Neural cell (in vitro differentiated cells): ENCODE data around the gene EP400. TPM values are rescaled to one million over a fixed set of nuclear protein-coding genes. Genes with fewer than 3 reads are reported as not detected.

Experiments used
- H2AFZ ChIP-seq: fragments of 200-600, 300-800 bp; sonication (generic), shearing (Covaris generic); 2 replicates; pipeline ENCODE4 v1.6.0; 2014; ENCODE audit warnings: low read depth, mild to moderate bottlenecking, antibody characterized with exemption, low read length, moderate library complexity
- H3F3A ChIP-seq: fragments of 200-600 bp; shearing (Covaris generic); 2 replicates; pipeline ENCODE4 v1.6.1; 2016; ENCODE audit warnings: mild to moderate bottlenecking, moderate library complexity, mixed read lengths, antibody characterized with exemption, low read length; ENCODE audit not compliant: insufficient read depth, poor library complexity, severe bottlenecking
- H3K27ac ChIP-seq: fragments of 200-600, 300-800 bp; sonication (generic), shearing (Covaris generic); 2 replicates; pipeline ENCODE4 v1.5.1; 2014; ENCODE audit warnings: mild to moderate bottlenecking, low read length, moderate library complexity
- H3K27me3 ChIP-seq: fragments of 300-800, 200-600 bp; sonication (generic), shearing (Covaris generic); 2 replicates; pipeline ENCODE4 v1.6.0; 2014; ENCODE audit warnings: mild to moderate bottlenecking, low read depth, low read length, moderate library complexity; ENCODE audit not compliant: insufficient read depth
- H3K36me3 ChIP-seq: fragments of 300-800, 200-600 bp; sonication (generic), shearing (Covaris generic); 2 replicates; pipeline ENCODE4 v1.5.1; 2014; ENCODE audit warnings: mild to moderate bottlenecking, antibody characterized with exemption, low read length, moderate library complexity; ENCODE audit not compliant: insufficient read depth
- H3K4me2 ChIP-seq: fragments of 300-800, 200-600 bp; sonication (generic), shearing (Covaris generic); 2 replicates; pipeline ENCODE4 v1.6.0; 2014; ENCODE audit warnings: mild to moderate bottlenecking, low read length
- H3K4me3 ChIP-seq: fragments of 300-800, 200-600 bp; sonication (generic), shearing (Covaris generic); 2 replicates; pipeline ENCODE4 v1.5.1; 2014; ENCODE audit warnings: mild to moderate bottlenecking, low read length, moderate library complexity
- H3K79me2 ChIP-seq: fragments of 200-600 bp; shearing (Covaris generic); replicated peaks from 2 replicates; pipeline ENCODE4 v1.6.0; 2014; ENCODE audit warnings: mild to moderate bottlenecking, low read length, moderate library complexity; ENCODE audit not compliant: insufficient read depth
- H3K9ac ChIP-seq: fragments of 300-800, 200-600 bp; sonication (generic), shearing (Covaris generic); 2 replicates; pipeline ENCODE4 v1.6.1; 2016; ENCODE audit warnings: mild to moderate bottlenecking, low read length, mixed read lengths
- H3K9me2 ChIP-seq: fragments of 200-600 bp; shearing (Covaris generic); 2 replicates; pipeline ENCODE4 v1.6.1; 2016; ENCODE audit warnings: mild to moderate bottlenecking, low read length, mixed read lengths; ENCODE audit not compliant: insufficient read depth
- H3K9me3 ChIP-seq: fragments of 200-600, 300-800 bp; sonication (generic), shearing (Covaris generic); 2 replicates; pipeline ENCODE4 v1.6.1; 2016; ENCODE audit warnings: mild to moderate bottlenecking, mixed run types, low read length, moderate library complexity, mixed read lengths
- H4K20me1 ChIP-seq: fragments of 200-600 bp; shearing (Covaris generic); 2 replicates; pipeline ENCODE4 v1.6.1; 2016; ENCODE audit warnings: mild to moderate bottlenecking, mixed run types; ENCODE audit not compliant: insufficient read depth
- CTCF ChIP-seq: fragments of 450-650 bp; IDR thresholded peaks from 2 replicates; pipeline ENCODE4 v1.5.1; 2014; ENCODE audit warnings: antibody characterized with exemption, mild to moderate bottlenecking, moderate library complexity; ENCODE audit not compliant: poor library complexity, severe bottlenecking
- EP300 ChIP-seq: fragments of 450-650 bp; conservative IDR thresholded peaks from 2 replicates; pipeline ENCODE4 v1.6.1; 2014; ENCODE audit warnings: antibody characterized with exemption, mild to moderate bottlenecking, moderate library complexity; ENCODE audit not compliant: poor library complexity, severe bottlenecking
- EZH2 ChIP-seq: fragments of 200-600, 300-800 bp; shearing (Covaris generic), sonication (generic); IDR thresholded peaks from 2 replicates; pipeline ENCODE4 v1.6.1; 2014; ENCODE audit warnings: antibody characterized with exemption, low read length, borderline replicate concordance, mild to moderate bottlenecking; ENCODE audit not compliant: insufficient read depth, poor library complexity, severe bottlenecking
- MXI1 ChIP-seq: fragments of 450-650 bp; conservative IDR thresholded peaks from 2 replicates; pipeline ENCODE4 v1.6.1; 2014; ENCODE audit warnings: antibody characterized with exemption, mild to moderate bottlenecking; ENCODE audit not compliant: poor library complexity, severe bottlenecking
- POLR2AphosphoS5 ChIP-seq: IDR thresholded peaks from 2 replicates; pipeline ENCODE4 v1.6.1; 2012
- RAD21 ChIP-seq: fragments of 450-650 bp; conservative IDR thresholded peaks from 2 replicates; pipeline ENCODE4 v1.6.1; 2014; ENCODE audit warnings: antibody characterized with exemption, mild to moderate bottlenecking, moderate library complexity
- SMC3 ChIP-seq: fragments of 450-650 bp; conservative IDR thresholded peaks from 2 replicates; pipeline ENCODE4 v1.6.1; 2014; ENCODE audit warnings: antibody characterized with exemption, mild to moderate bottlenecking, moderate library complexity; ENCODE audit not compliant: poor library complexity
- TAF1 ChIP-seq: IDR thresholded peaks from 2 replicates; pipeline ENCODE4 v1.6.1; 2012; ENCODE audit warnings: low read depth
- polyA plus RNA-seq: library from polyadenylated mRNA; depleted of rRNA; stranded (reverse); fragments of >200 nt; gene quantifications from 2 replicates; pipeline ENCODE4 v1.2.3, GENCODE V29; 2014
- TF ChIP-seq, protein P1 (sequence below): IDR thresholded peaks from 2 replicates; pipeline ENCODE4 v1.6.1; 2012; ENCODE audit warnings: borderline replicate concordance

Gene EP400
- polyA plus RNA-seq, 1 donor from 2014 or later = 19.4 TPM

GRCh38 chr12:132123970-132124765 lies 174.4 kb downstream of the EP400 start:
- no peaks in the 10 kb centered on the region for H3F3A ChIP-seq
- no peaks in the 10 kb centered on the region for H4K20me1 ChIP-seq
- no peak overlapping the region for H3K9ac ChIP-seq
- H3K36me3 ChIP-seq = peaks cover 14% of the 10 kb centered on the region
- H3K4me3 ChIP-seq = no peak overlapping the region
- peaks cover 6% of the 10 kb centered on the region for H3K9me3 ChIP-seq
- H3K9me2 ChIP-seq = no peaks in the 10 kb centered on the region
- no peaks in the 10 kb centered on the region for H3K79me2 ChIP-seq
- H3K27me3 ChIP-seq = no peaks in the 10 kb centered on the region
- H3K4me2 ChIP-seq = no peak overlapping the region
- no peak overlapping the region for H3K27ac ChIP-seq
- no peak overlapping the region for H2AFZ ChIP-seq
- TF ChIP-seq MXI1 (no peak), CTCF (no peak), SMC3 (no peak), EP300 (no peak), EZH2 (no peak), TAF1 (no peak), POLR2AphosphoS5 (no peak), RAD21 (no peak)
- TF ChIP-seq, protein P1, sequence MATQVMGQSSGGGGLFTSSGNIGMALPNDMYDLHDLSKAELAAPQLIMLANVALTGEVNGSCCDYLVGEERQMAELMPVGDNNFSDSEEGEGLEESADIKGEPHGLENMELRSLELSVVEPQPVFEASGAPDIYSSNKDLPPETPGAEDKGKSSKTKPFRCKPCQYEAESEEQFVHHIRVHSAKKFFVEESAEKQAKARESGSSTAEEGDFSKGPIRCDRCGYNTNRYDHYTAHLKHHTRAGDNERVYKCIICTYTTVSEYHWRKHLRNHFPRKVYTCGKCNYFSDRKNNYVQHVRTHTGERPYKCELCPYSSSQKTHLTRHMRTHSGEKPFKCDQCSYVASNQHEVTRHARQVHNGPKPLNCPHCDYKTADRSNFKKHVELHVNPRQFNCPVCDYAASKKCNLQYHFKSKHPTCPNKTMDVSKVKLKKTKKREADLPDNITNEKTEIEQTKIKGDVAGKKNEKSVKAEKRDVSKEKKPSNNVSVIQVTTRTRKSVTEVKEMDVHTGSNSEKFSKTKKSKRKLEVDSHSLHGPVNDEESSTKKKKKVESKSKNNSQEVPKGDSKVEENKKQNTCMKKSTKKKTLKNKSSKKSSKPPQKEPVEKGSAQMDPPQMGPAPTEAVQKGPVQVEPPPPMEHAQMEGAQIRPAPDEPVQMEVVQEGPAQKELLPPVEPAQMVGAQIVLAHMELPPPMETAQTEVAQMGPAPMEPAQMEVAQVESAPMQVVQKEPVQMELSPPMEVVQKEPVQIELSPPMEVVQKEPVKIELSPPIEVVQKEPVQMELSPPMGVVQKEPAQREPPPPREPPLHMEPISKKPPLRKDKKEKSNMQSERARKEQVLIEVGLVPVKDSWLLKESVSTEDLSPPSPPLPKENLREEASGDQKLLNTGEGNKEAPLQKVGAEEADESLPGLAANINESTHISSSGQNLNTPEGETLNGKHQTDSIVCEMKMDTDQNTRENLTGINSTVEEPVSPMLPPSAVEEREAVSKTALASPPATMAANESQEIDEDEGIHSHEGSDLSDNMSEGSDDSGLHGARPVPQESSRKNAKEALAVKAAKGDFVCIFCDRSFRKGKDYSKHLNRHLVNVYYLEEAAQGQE = no peak

DNA sequence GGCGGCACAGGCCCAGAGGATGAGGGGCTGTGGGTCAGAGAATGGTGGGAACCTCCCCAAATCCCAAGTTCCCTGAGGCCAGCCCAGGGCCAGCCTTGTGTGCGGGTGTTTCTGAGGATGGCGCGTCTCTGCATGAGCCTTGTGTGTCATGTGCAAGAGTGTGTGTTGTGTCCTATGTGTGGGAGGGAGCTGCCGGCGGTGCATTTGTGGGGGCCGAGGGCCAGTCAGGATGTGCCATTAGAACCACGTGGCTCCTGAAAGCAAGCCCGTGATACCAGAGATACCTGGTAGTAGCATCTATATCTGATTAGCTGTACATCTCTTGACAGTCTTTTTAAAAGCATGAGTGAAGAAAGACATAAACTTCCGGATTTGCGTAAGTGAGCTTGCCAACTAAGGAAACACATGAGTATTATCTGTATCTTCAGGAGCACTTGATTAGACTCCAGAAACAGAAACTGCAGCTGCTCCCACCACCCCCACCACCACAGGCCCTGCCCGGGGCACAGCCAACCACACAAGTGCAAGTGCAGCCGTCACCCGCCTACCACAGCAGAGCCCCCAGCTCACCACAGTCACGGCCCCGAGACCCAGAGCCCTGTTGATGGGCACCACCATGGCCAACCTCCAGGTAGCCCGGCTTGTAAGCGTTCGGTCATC lies 175.2 kb downstream of the EP400 start:
- TF ChIP-seq SMC3 = no peak
- no peak for TF ChIP-seq EP300
- no peak for TF ChIP-seq EZH2
- TF ChIP-seq, protein P1 = no peak
- TF ChIP-seq CTCF = no peak
- TF ChIP-seq POLR2AphosphoS5 = no peak
- TF ChIP-seq MXI1 = no peak
- TF ChIP-seq TAF1 = no peak
- no peak for TF ChIP-seq RAD21
- Histone ChIP-seq H3K79me2 (no peaks in the 10 kb centered on the region), H3K9me2 (no peaks in the 10 kb centered on the region), H4K20me1 (no peaks in the 10 kb centered on the region), H3K27ac (no peak overlapping the region), H3K4me2 (no peak overlapping the region), H3F3A (no peaks in the 10 kb centered on the region), H3K9me3 (peaks cover 6% of the 10 kb centered on the region), H3K27me3 (no peaks in the 10 kb centered on the region), H3K9ac (no peak overlapping the region), H2AFZ (no peak overlapping the region), H3K4me3 (no peak overlapping the region), H3K36me3 (peaks cover 14% of the 10 kb centered on the region)
